ENCODE measurements around the gene CALML3.
"Not testable (repeated sequence)": the region's sequence is repeated elsewhere in the genome, so short reads cannot be mapped to it uniquely, and the experiment has no call there.

The CALML3 gene

DNA sequence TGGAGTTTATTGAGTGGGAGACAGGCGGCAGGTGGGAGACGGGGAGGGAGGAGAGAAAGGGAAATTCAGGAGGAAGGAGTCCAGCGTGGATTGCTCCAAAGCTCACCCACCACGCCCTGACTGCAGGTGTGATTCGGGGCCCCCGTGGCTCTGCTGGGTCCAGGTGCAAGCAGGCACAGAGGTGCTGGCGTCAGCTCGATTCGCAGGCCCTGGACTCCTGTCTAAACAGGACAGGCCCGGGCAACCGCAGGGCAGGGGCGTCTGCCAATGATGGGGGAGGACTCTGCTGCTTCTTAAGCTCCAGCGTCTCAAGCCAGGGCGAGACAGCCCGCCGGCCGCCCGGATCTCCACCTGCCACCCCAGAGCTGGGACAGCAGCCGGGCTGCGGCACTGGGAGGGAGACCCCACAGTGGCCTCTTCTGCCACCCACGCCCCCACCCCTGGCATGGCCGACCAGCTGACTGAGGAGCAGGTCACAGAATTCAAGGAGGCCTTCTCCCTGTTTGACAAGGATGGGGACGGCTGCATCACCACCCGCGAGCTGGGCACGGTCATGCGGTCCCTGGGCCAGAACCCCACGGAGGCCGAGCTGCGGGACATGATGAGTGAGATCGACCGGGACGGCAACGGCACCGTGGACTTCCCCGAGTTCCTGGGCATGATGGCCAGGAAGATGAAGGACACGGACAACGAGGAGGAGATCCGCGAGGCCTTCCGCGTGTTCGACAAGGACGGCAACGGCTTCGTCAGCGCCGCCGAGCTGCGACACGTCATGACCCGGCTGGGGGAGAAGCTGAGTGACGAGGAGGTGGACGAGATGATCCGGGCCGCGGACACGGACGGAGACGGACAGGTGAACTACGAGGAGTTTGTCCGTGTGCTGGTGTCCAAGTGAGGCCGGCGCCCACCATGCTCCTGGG lies at the start of gene CALML3:
Gene CALML3 (plus strand): TSS at position 321 of the 920 bp plus-strand sequence. CDS start 125 bp downstream, at position 446.
- H3K9ac ChIP-seq (ENCODE audit: low read length in 2 of 2) = no peak within 1 kb of the TSS
- H3K27me3 ChIP-seq (ENCODE audit: control insufficient read depth in 1 of 2, insufficient read depth in 2 of 2, low read length in 2 of 2) = no peaks in the 10 kb centered on the region
- peaks cover 14% of the 10 kb centered on the region for H3K4me1 ChIP-seq (ENCODE audit: control insufficient read depth, insufficient read depth, low read length)
- no peak within 1 kb of the TSS for H3K4me3 ChIP-seq (ENCODE audit: low read length in 2 of 2)
- H3K36me3 ChIP-seq (ENCODE audit: control insufficient read depth in 2 of 2, insufficient read depth in 2 of 2, low read length in 2 of 2) = no peaks in the 10 kb centered on the region
- no peak within 1 kb of the TSS for H3K27ac ChIP-seq (ENCODE audit: low read length)
- H3K9me3 ChIP-seq (ENCODE audit: control insufficient read depth in 2 of 2, low read length in 2 of 2) = no peaks in the 10 kb centered on the region

DNA sequence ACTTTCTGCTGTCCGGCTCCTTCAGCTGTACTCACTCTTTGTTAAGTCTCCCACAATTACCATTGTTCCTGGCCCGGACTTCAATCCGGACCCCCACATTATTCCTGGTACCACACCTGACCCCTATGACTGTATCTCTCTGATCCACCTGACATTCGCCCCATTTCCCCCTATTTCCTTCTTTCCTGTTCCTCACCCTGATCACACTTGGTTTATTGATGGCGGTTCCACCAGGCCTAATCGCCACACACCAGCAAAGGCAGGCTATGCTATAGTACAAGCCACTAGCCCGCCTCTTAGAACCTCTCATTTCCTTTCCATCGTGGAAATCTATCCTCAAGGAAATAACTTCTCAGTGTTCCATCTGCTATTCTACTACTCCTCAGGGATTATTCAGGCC lies 49.7 kb upstream of the CALML3 start:
- not testable (repeated sequence) for H3K9ac ChIP-seq (ENCODE audit: low read length in 2 of 2); H3K4me1 ChIP-seq (ENCODE audit: control insufficient read depth, insufficient read depth, low read length)

DNA sequence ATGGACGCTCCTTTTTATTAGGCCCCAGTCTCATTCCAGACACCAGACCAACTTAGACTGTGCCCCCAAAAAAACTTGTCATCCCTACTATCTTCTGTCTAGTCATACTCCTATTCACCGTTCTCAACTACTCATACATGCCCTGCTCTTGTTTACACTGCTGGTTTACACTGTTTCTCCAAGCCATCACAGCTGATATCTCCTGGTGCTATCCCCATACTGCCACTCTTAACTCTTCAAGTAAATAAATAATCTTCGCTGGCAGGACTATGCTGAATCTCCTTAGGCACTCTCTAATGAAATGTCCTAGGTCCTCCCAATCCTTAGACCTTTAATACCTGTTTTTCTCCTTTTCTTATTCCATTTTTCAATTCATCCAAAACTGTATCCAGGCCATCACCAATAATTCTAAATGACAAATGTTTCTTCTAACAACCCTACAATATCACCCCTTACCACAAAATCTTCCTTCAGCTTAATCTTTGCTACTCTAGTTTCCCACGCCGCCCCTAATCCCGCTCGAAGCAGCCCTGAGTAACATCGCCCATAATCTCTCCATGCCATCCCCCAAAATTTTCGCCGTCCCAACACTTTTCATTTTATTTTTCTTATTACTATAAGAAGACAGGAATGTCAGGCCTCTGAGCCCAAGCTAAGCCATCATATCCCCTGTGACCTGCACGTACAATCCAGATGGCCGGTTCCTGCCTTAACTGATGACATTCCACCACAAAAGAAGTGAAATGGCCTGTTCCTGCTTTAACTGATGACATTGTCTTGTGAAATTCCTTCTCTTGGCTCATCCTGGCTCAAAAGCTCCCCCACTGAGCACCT lies 48.6 kb upstream of the CALML3 start:
- not testable (repeated sequence) for H3K4me1 ChIP-seq (ENCODE audit: control insufficient read depth, insufficient read depth, low read length); H3K27ac ChIP-seq (ENCODE audit: low read length); H3K36me3 ChIP-seq (ENCODE audit: control insufficient read depth in 2 of 2, insufficient read depth in 2 of 2, low read length in 2 of 2); H3K9me3 ChIP-seq (ENCODE audit: control insufficient read depth in 2 of 2, low read length in 2 of 2); H3K9ac ChIP-seq (ENCODE audit: low read length in 2 of 2); H3K27me3 ChIP-seq (ENCODE audit: control insufficient read depth in 1 of 2, insufficient read depth in 2 of 2, low read length in 2 of 2); H3K4me3 ChIP-seq (ENCODE audit: low read length in 2 of 2)

More for the DNA sequence above, 49.7 kb upstream of the CALML3 start:
- not testable (repeated sequence) for H3K27me3 ChIP-seq (ENCODE audit: control insufficient read depth in 1 of 2, insufficient read depth in 2 of 2, low read length in 2 of 2); H3K9me3 ChIP-seq (ENCODE audit: control insufficient read depth in 2 of 2, low read length in 2 of 2); H3K36me3 ChIP-seq (ENCODE audit: control insufficient read depth in 2 of 2, insufficient read depth in 2 of 2, low read length in 2 of 2); H3K4me3 ChIP-seq (ENCODE audit: low read length in 2 of 2); H3K27ac ChIP-seq (ENCODE audit: low read length)

DNA sequence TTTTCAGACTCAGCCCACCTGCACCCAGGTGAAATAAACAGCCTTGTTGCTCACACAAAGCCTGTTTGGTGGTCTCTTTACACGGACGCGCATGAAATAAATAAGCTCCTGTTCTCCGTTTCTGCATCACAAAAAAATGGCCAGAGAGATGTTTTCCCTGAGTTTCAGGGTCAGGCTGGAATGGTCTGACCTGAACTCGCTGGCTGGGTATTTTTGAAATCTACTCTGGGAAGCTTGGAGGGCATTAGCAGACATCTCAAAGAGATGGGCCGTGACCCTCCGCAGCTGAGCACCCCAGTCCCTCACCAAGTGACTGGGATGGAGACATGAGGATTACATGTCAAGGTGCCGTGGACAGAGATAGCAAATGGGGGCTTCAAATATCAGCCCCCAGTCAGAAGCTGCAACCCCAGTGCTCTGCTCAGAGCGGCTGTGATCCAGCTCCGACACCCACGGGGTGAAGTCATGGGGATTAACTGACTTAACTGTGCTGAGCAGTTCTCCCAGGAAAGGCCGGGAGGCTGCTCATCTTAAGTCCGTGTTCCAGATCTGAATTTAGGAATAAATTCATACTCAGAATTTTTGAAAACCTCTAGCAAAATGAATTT lies 47.7 kb upstream of the CALML3 start:
- Histone ChIP-seq H3K36me3 (ENCODE audit: control insufficient read depth in 2 of 2, insufficient read depth in 2 of 2, low read length in 2 of 2) (no peaks in the 10 kb centered on the region), H3K9me3 (ENCODE audit: control insufficient read depth in 2 of 2, low read length in 2 of 2) (no peaks in the 10 kb centered on the region), H3K4me3 (ENCODE audit: low read length in 2 of 2) (no peak overlapping the region), H3K4me1 (ENCODE audit: control insufficient read depth, insufficient read depth, low read length) (no peaks in the 10 kb centered on the region), H3K27ac (ENCODE audit: low read length) (no peak overlapping the region), H3K9ac (ENCODE audit: low read length in 2 of 2) (no peak overlapping the region), H3K27me3 (ENCODE audit: control insufficient read depth in 1 of 2, insufficient read depth in 2 of 2, low read length in 2 of 2) (no peaks in the 10 kb centered on the region)

DNA sequence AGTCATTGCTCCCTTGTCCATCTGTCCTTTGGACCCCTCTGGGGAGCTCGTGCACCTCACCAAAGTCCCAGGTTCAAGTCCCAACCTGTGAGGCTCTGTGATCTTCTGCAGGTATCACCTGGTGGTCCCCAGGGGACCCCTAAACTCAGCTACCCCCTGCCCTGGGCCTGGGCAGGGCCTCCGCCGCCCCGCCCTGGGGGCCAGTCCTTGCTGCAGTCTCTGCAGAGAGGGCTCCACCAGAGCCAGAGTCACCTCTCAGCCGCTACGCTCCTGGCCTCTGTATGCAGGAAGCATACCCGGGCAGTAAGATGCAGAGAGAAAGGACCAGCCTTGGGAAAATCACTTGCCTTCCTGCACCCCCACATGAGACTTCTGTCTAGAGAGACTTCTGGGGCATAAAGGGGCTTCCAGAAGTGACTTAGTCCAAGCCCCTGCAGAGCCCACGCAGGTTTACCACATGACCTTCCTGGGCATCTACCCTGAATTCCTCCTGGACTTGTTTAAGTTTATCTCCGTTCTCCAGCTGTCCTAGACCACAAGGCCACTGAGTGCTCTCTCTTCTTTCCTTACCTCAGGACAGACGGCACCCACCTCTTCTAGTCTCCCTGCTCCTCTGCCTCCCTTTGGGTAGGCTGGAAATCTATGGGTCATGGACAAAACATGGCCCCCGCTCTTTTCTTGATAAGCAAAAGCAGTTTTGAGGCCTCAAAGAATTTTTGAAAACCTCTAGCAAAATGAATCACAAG lies 46.6 kb upstream of the CALML3 start:
- H3K36me3 ChIP-seq (ENCODE audit: control insufficient read depth in 2 of 2, insufficient read depth in 2 of 2, low read length in 2 of 2) = no peaks in the 10 kb centered on the region
- H3K4me1 ChIP-seq (ENCODE audit: control insufficient read depth, insufficient read depth, low read length) = no peaks in the 10 kb centered on the region
- no peak overlapping the region for H3K27ac ChIP-seq (ENCODE audit: low read length)
- no peaks in the 10 kb centered on the region for H3K9me3 ChIP-seq (ENCODE audit: control insufficient read depth in 2 of 2, low read length in 2 of 2)
- H3K27me3 ChIP-seq (ENCODE audit: control insufficient read depth in 1 of 2, insufficient read depth in 2 of 2, low read length in 2 of 2) = no peaks in the 10 kb centered on the region
- no peak overlapping the region for H3K9ac ChIP-seq (ENCODE audit: low read length in 2 of 2)
- H3K4me3 ChIP-seq (ENCODE audit: low read length in 2 of 2) = no peak overlapping the region

DNA sequence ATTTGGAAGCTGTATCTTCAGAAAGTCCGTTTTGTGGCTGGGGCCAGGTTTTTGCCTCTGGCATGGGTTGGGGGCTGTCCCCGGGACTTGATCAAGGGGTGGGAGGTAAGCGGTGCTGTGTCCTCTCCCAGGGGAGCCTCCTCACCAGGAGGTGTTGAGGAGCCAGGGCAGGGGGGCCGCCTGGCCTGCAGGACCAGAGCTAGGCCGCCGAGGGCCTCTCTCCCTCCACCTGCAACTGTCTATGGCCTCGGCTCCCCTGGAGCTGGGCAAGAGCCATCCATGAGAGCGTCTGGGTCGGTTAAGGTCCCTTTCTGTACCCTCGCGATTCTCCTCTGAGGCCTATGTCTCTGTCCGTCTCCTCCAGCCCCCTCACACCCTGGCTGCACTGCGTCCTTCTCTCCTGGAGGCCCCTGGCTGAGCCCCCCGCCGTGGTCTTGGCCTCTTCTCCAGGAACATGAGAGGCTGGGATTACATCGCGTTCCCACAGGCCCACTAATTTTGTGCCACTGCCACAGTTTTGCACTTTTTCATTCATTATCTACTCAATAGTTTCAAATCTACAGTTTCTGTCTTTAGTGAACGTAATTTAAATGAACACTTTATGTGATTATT lies 46.0 kb upstream of the CALML3 start:
- Histone ChIP-seq H3K4me3 (ENCODE audit: low read length in 2 of 2) (no peak overlapping the region), H3K4me1 (ENCODE audit: control insufficient read depth, insufficient read depth, low read length) (no peaks in the 10 kb centered on the region), H3K27ac (ENCODE audit: low read length) (no peak overlapping the region), H3K9me3 (ENCODE audit: control insufficient read depth in 2 of 2, low read length in 2 of 2) (no peaks in the 10 kb centered on the region), H3K9ac (ENCODE audit: low read length in 2 of 2) (no peak overlapping the region), H3K36me3 (ENCODE audit: control insufficient read depth in 2 of 2, insufficient read depth in 2 of 2, low read length in 2 of 2) (no peaks in the 10 kb centered on the region), H3K27me3 (ENCODE audit: control insufficient read depth in 1 of 2, insufficient read depth in 2 of 2, low read length in 2 of 2) (no peaks in the 10 kb centered on the region)

DNA sequence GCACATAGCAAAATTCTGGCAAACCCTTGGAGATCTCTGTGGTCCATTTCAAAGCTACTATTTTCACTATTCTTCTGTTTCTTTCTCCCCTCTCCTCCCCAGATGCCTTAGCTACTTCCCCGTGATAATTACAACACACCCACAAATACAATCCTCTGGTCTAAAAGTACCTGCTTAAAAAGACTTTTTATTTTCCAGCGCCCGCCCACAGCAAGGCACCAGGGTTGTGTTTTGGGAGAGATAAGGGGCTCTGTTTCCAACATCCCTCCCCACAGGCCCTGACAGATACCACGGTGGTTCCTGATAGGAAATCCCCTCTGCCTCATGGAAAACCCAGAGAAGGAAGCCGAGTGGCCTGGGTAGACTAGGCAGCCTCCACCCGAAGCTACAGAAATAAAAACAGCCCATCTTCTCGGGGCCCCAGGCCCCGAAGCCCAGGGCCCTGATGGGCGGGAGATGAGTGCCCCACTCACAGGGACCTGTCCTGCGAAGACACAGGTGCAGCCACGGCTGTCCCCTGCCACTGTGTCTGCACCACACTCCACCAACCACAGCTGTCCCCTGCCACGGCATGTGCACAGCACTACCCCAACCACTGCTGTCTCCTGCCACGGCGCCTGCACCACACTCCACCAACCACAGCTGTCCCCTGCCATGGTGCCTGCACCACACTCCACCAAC lies 45.1 kb upstream of the CALML3 start:
- no peaks in the 10 kb centered on the region for H3K27me3 ChIP-seq (ENCODE audit: control insufficient read depth in 1 of 2, insufficient read depth in 2 of 2, low read length in 2 of 2)
- no peak overlapping the region for H3K4me3 ChIP-seq (ENCODE audit: low read length in 2 of 2)
- no peak overlapping the region for H3K27ac ChIP-seq (ENCODE audit: low read length)
- H3K9ac ChIP-seq (ENCODE audit: low read length in 2 of 2) = no peak overlapping the region
- H3K4me1 ChIP-seq (ENCODE audit: control insufficient read depth, insufficient read depth, low read length) = no peaks in the 10 kb centered on the region
- H3K36me3 ChIP-seq (ENCODE audit: control insufficient read depth in 2 of 2, insufficient read depth in 2 of 2, low read length in 2 of 2) = no peaks in the 10 kb centered on the region
- peaks cover 0 to 3% of the 10 kb centered on the region in 2 donors for H3K9me3 ChIP-seq (ENCODE audit: control insufficient read depth in 2 of 2, low read length in 2 of 2)

DNA sequence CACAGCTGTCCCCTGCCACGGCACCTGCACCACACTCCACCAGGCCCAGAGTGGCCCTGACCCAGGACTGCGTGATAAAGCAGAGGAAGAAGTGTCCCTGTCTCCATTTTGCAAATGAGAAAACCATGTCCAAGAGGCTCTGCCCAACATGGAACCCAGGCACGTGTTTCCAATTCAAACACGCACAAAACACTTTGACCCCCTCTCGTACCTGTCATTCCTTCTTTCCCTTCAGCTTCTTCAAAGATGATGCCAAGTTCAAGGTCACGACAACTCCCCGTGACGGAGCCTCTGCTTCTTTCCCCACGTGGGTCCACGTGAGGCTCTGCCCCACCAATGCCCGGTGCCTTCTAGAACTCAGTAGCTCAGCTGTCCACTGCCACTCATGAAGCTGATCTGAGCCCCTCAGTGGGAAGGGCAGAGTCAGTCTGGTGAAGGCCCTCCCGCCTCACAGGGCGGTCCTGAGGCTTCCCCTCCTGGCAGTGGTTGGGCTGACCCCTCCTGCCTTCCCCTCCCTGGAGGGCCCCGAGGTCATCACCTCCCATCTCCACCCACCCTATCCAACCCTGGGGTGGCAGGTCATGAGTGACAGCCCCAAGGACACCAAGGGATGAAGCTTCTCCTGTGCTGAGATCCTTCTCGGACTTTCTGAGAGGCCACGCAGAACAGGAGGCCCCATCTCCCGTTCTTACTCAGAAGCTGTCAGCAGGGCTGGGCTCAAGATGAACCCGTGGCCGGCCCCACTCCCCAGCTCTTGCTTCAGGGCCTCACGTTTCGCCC lies 44.4 kb upstream of the CALML3 start:
- no peaks in the 10 kb centered on the region for H3K4me1 ChIP-seq (ENCODE audit: control insufficient read depth, insufficient read depth, low read length)
- H3K36me3 ChIP-seq (ENCODE audit: control insufficient read depth in 2 of 2, insufficient read depth in 2 of 2, low read length in 2 of 2) = no peaks in the 10 kb centered on the region
- no peak overlapping the region for H3K9ac ChIP-seq (ENCODE audit: low read length in 2 of 2)
- H3K27ac ChIP-seq (ENCODE audit: low read length) = no peak overlapping the region
- H3K4me3 ChIP-seq (ENCODE audit: low read length in 2 of 2) = no peak overlapping the region
- H3K9me3 ChIP-seq (ENCODE audit: control insufficient read depth in 2 of 2, low read length in 2 of 2) = peaks cover 0 to 3% of the 10 kb centered on the region in 2 donors
- no peaks in the 10 kb centered on the region for H3K27me3 ChIP-seq (ENCODE audit: control insufficient read depth in 1 of 2, insufficient read depth in 2 of 2, low read length in 2 of 2)

DNA sequence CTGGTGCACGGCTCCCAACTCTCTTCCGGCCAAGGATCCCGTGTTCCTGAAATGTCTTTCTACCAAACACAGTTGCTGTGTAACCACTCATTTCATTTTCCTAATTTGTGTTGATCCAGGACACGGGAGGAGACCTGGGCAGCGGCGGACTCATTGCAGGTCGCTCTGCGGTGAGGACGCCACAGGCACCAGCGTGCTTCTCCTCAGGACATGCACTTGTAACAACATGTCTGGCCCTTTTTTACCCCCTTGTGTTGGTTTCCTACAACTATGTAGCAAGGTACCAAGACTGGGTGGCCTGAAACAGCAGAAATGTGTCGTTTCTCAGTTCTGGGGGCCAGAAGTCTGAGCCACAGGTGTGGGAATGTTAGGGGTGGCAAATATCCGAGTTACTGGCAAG lies 43.6 kb upstream of the CALML3 start:
- no peak overlapping the region for H3K9ac ChIP-seq (ENCODE audit: low read length in 2 of 2)
- no peaks in the 10 kb centered on the region for H3K36me3 ChIP-seq (ENCODE audit: control insufficient read depth in 2 of 2, insufficient read depth in 2 of 2, low read length in 2 of 2)
- H3K4me1 ChIP-seq (ENCODE audit: control insufficient read depth, insufficient read depth, low read length) = no peaks in the 10 kb centered on the region
- H3K4me3 ChIP-seq (ENCODE audit: low read length in 2 of 2) = no peak overlapping the region
- H3K9me3 ChIP-seq (ENCODE audit: control insufficient read depth in 2 of 2, low read length in 2 of 2) = peaks cover 0 to 3% of the 10 kb centered on the region in 2 donors
- H3K27ac ChIP-seq (ENCODE audit: low read length) = no peak overlapping the region
- no peaks in the 10 kb centered on the region for H3K27me3 ChIP-seq (ENCODE audit: control insufficient read depth in 1 of 2, insufficient read depth in 2 of 2, low read length in 2 of 2)
